Activated CD4-positive, alpha-beta memory T cell treated with anti-CD3 and anti-CD28 coated beads for 36 hours (primary cell): ENCODE results near the gene TMEM140. TPM values are rescaled to one million over a fixed set of nuclear protein-coding genes. Genes with fewer than 3 reads are reported as not detected.
A peak's percentile ranks its signal among the peaks of the same experiment; 100 is the strongest.

ENCODE experiments used
- CTCF ChIA-PET: fragments of 350-600 bp; sonication (Branson Sonifier 250); formaldehyde crosslinking; loops from one replicate; lab custom pipeline; 2021; ENCODE audit warnings: antibody characterized with exemption, inconsistent platforms; lab: Charles Lee
- POLR2A ChIA-PET: fragments of 350-600 bp; sonication (Branson Sonifier 250); formaldehyde crosslinking; loops from one replicate; lab custom pipeline; 2021; ENCODE audit warnings: antibody characterized with exemption; lab: Charles Lee
- DNase-seq: peaks from one replicate; pipeline ENCODE4 v3.0.0-alpha.2; 2020
- H3K27ac Mint-ChIP-seq: one replicate; pipeline ENCODE4 v1.8.0; 2021; ENCODE audit warnings: mixed read lengths
- H3K27me3 Mint-ChIP-seq: one replicate; pipeline ENCODE4 v1.8.0; 2021; ENCODE audit warnings: mixed read lengths
- H3K36me3 Mint-ChIP-seq: one replicate; pipeline ENCODE4 v1.8.0; 2021; ENCODE audit warnings: mixed read lengths
- H3K4me1 Mint-ChIP-seq: one replicate; pipeline ENCODE4 v1.8.0; 2021; ENCODE audit warnings: low read depth, mixed read lengths
- H3K4me3 Mint-ChIP-seq: one replicate; pipeline ENCODE4 v1.8.0; 2021; ENCODE audit warnings: mild to moderate bottlenecking, mixed read lengths
- H3K9me3 Mint-ChIP-seq: one replicate; pipeline ENCODE4 v1.8.0; 2021; ENCODE audit warnings: mixed read lengths
- intact Hi-C: fragments of 100-400 bp; cut with micrococcal nuclease; formaldehyde crosslinking; loops from one replicate; pipeline ENCODE4 v1.15.1; 2023
- total RNA-seq, 2 experiments: library from RNA; stranded (reverse); gene quantifications; one replicate each; pipeline ENCODE4 v1.2.3, GENCODE V29; 2021

The TMEM140 gene
- total RNA-seq, 2 experiments from 2014 or later = 8.6 to 10.0 TPM

DNA sequence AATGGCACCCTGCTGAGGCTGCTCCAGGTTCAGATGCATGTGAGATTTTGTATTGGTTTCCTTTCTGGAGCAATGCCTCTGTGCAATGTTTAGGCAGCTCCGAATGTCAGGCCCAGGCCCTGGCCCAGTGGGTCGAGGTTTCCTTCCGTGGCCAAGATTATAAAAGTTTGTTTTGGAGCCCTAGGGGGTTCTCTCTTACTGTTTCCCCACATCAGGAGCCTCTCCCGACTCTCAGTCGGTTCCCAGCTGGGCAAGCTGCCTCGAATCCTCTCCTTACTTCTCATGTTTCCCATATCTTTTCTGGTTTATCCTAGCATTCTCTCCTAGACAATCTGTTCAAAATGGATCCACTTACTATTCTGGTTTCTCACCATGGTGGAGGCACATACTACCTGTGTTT lies 11.0 kb downstream of the TMEM140 start:
- Mint-ChIP-seq H3K4me1 (peaks cover 37% of the 10 kb centered on the region), H3K27ac (peak overlapping the region; percentile 73)
- POLR2A ChIA-PET = interaction anchor here (0.6 to 2.2 kb wide), 5 partner anchors 9 to 513 kb away, joined by 3 to 11 read pairs (median 4); partner anchors contain the start of genes AGBL3, CYREN and TMEM140

GRCh38 chr7:135159359-135160085 lies 11.7 kb downstream of the TMEM140 start:
- Mint-ChIP-seq H3K27ac (peak overlapping the region; percentile 85), H3K4me3 (no peak overlapping the region)
- intact Hi-C loops = loop anchor here (1.0 to 10.0 kb wide), 4 partner anchors 10 to 845 kb away; partner anchors contain the start of genes SLC35B4 and TMEM140

More for the DNA sequence above, 11.0 kb downstream of the TMEM140 start:
- Mint-ChIP-seq H3K9me3 (peaks cover 45% of the 10 kb centered on the region), H3K36me3 (peaks cover 73% of the 10 kb centered on the region), H3K4me3 (no peak overlapping the region), H3K27me3 (no peaks in the 10 kb centered on the region)
- CTCF ChIA-PET = interaction anchor here (0.5 to 1.5 kb wide), 3 partner anchors 8 to 12 kb away, joined by 3 to 4 read pairs (median 4); partner anchors contain the start of gene CYREN
- intact Hi-C loops = no loop called here
- DNase-seq = no peak

GRCh38 chr7:135160098-135160857 lies 12.4 kb downstream of the TMEM140 start:
- DNase-seq = no peak
- Mint-ChIP-seq H3K36me3 (peaks cover 67% of the 10 kb centered on the region), H3K9me3 (peaks cover 31% of the 10 kb centered on the region), H3K27ac (peak overlapping the region; percentile 85), H3K4me3 (no peak overlapping the region), H3K4me1 (peaks cover 28% of the 10 kb centered on the region), H3K27me3 (no peaks in the 10 kb centered on the region)
- ChIA-PET CTCF (interaction anchor here (1.4 to 2.7 kb wide), 2 partner anchors 9 to 12 kb away, joined by 5 to 27 read pairs; partner anchors contain the start of genes CYREN and TMEM140), POLR2A (interaction anchor here (1.8 to 1.9 kb wide), 3 partner anchors 9 to 12 kb away, joined by 4 to 14 read pairs (median 7); partner anchors contain the start of genes CYREN and TMEM140)
- intact Hi-C loops = loop anchor here (1.0 to 10.0 kb wide), 4 partner anchors 9 to 845 kb away; partner anchors contain the start of genes SLC35B4 and TMEM140

More at GRCh38 chr7:135159359-135160085, 11.7 kb downstream of the TMEM140 start:
- H3K9me3 Mint-ChIP-seq = peaks cover 38% of the 10 kb centered on the region
- peaks cover 32% of the 10 kb centered on the region for H3K4me1 Mint-ChIP-seq
- peaks cover 70% of the 10 kb centered on the region for H3K36me3 Mint-ChIP-seq
- POLR2A ChIA-PET = interaction anchor here (1.3 to 2.2 kb wide), 4 partner anchors 10 to 11 kb away, joined by 4 to 11 read pairs (median 6); partner anchors contain the start of genes CYREN and TMEM140
- CTCF ChIA-PET = interaction anchor here (0.6 to 2.7 kb wide), 3 partner anchors 10 to 527 kb away, joined by 3 to 27 read pairs (median 5); partner anchors contain the start of genes CYREN and TMEM140
- no peaks in the 10 kb centered on the region for H3K27me3 Mint-ChIP-seq
- DNase-seq = no peak

- Mint-ChIP-seq H3K27me3 (no peaks in the 10 kb centered on the region), H3K27ac (peak overlapping the region; percentile 85), H3K4me3 (no peak overlapping the region), H3K9me3 (peaks cover 23% of the 10 kb centered on the region), H3K4me1 (peaks cover 28% of the 10 kb centered on the region), H3K36me3 (peaks cover 59% of the 10 kb centered on the region)
- no peak for DNase-seq
- ChIA-PET POLR2A (interaction anchor here (1.8 to 1.9 kb wide), 3 partner anchors 8 to 13 kb away, joined by 4 to 14 read pairs (median 7); partner anchors contain the start of genes CYREN and TMEM140), CTCF (interaction anchor here (1.4 to 2.7 kb wide), 2 partner anchors 9 to 13 kb away, joined by 5 to 27 read pairs; partner anchors contain the start of genes CYREN and TMEM140)
- intact Hi-C loops = loop anchor here (1.0 to 10.0 kb wide), 4 partner anchors 8 to 846 kb away; partner anchors contain the start of genes SLC35B4 and TMEM140
Measured at GRCh38 chr7:135160858-135161653, 13.2 kb downstream of the TMEM140 start.

- CTCF ChIA-PET = interaction anchor here (2.7 kb wide), 1 partner anchor 8 kb away, joined by 27 read pairs; the partner anchor contains the start of gene CYREN
- H3K9me3 Mint-ChIP-seq = peaks cover 17% of the 10 kb centered on the region
- peaks cover 28% of the 10 kb centered on the region for H3K4me1 Mint-ChIP-seq
- H3K27ac Mint-ChIP-seq = peak overlapping the region; percentile 85
- POLR2A ChIA-PET = interaction anchor here (1.9 kb wide), 1 partner anchor 14 kb away, joined by 14 read pairs; the partner anchor contains the start of gene TMEM140
- no peaks in the 10 kb centered on the region for H3K27me3 Mint-ChIP-seq
- DNase-seq = no peak
- intact Hi-C loops = loop anchor here (10.0 kb wide), 2 partner anchors 427 to 847 kb away; partner anchors contain the start of gene SLC35B4
- H3K4me3 Mint-ChIP-seq = no peak overlapping the region
- peaks cover 59% of the 10 kb centered on the region for H3K36me3 Mint-ChIP-seq
Measured at GRCh38 chr7:135161669-135162068, 13.8 kb downstream of the TMEM140 start.

- H3K27ac Mint-ChIP-seq = peak overlapping the region; percentile 85
- H3K4me1 Mint-ChIP-seq = peaks cover 34% of the 10 kb centered on the region
- H3K9me3 Mint-ChIP-seq = peaks cover 9% of the 10 kb centered on the region
- peaks cover 58% of the 10 kb centered on the region for H3K36me3 Mint-ChIP-seq
- no peak for DNase-seq
- intact Hi-C loops = loop anchor here (10.0 kb wide), 2 partner anchors 428 to 848 kb away; partner anchors contain the start of gene SLC35B4
- H3K4me3 Mint-ChIP-seq = no peak overlapping the region
- ChIA-PET POLR2A (interaction anchor here (0.7 kb wide), 1 partner anchor 15 kb away, joined by 3 read pairs; the partner anchor contains the start of gene TMEM140), CTCF (interaction anchor here (0.6 to 2.7 kb wide), 3 partner anchors 7 to 176 kb away, joined by 3 to 27 read pairs (median 4); partner anchors contain the start of genes AGBL3 and CYREN)
- no peaks in the 10 kb centered on the region for H3K27me3 Mint-ChIP-seq
Measured at GRCh38 chr7:135162382-135163001, 14.6 kb downstream of the TMEM140 start.

DNA sequence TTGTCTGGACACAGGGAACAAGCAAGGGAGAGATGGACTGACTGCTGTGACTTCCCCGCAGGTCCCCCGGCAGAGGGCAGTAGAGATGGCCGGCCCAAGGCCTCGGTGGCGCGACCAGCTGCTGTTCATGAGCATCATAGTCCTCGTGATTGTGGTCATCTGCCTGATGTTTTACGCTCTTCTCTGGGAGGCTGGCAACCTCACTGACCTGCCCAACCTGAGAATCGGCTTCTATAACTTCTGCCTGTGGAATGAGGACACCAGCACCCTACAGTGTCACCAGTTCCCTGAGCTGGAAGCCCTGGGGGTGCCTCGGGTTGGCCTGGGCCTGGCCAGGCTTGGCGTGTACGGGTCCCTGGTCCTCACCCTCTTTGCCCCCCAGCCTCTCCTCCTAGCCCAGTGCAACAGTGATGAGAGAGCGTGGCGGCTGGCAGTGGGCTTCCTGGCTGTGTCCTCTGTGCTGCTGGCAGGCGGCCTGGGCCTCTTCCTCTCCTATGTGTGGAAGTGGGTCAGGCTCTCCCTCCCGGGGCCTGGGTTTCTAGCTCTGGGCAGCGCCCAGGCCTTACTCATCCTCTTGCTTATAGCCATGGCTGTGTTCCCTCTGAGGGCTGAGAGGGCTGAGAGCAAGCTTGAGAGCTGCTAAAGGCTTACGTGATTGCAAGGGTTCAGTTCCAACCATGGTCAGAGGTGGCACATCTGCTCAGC lies 16.6 kb downstream of the TMEM140 start:
- no peak overlapping the region for H3K4me3 Mint-ChIP-seq
- CTCF ChIA-PET = interaction anchor here (1.6 to 2.3 kb wide), 2 partner anchors 16 to 179 kb away, joined by 4 to 5 read pairs; partner anchors contain the start of genes AGBL3 and TMEM140
- H3K4me1 Mint-ChIP-seq = peaks cover 49% of the 10 kb centered on the region
- intact Hi-C loops = loop anchor here (5.0 to 10.0 kb wide), 3 partner anchors 430 to 850 kb away; partner anchors contain the start of gene SLC35B4
- no peak for DNase-seq
- POLR2A ChIA-PET = interaction anchor here (2.1 kb wide), 1 partner anchor 17 kb away, joined by 12 read pairs; the partner anchor contains the start of gene TMEM140
- peaks cover 9% of the 10 kb centered on the region for H3K9me3 Mint-ChIP-seq
- peaks cover 71% of the 10 kb centered on the region for H3K36me3 Mint-ChIP-seq
- no peaks in the 10 kb centered on the region for H3K27me3 Mint-ChIP-seq
- peak overlapping the region; percentile 71 for H3K27ac Mint-ChIP-seq

GRCh38 chr7:135165862-135166261 lies 18.0 kb downstream of the TMEM140 start:
- Mint-ChIP-seq H3K4me1 (peaks cover 41% of the 10 kb centered on the region), H3K27ac (peak overlapping the region; percentile 58)
- POLR2A ChIA-PET = interaction anchor here (2.1 kb wide), 1 partner anchor 19 kb away, joined by 12 read pairs; the partner anchor contains the start of gene TMEM140

GRCh38 chr7:135166338-135166990 lies 18.6 kb downstream of the TMEM140 start:
- Mint-ChIP-seq H3K27me3 (no peaks in the 10 kb centered on the region), H3K36me3 (peaks cover 60% of the 10 kb centered on the region), H3K4me1 (peaks cover 39% of the 10 kb centered on the region), H3K9me3 (peaks cover 9% of the 10 kb centered on the region), H3K4me3 (no peak overlapping the region), H3K27ac (peak overlapping the region; percentile 58)
- ChIA-PET POLR2A (interaction anchor here (0.5 to 2.1 kb wide), 3 partner anchors 19 to 180 kb away, joined by 3 to 12 read pairs (median 4); partner anchors contain the start of genes AGBL3 and TMEM140), CTCF (interaction anchor here (0.5 to 2.3 kb wide), 2 partner anchors 18 to 47 kb away, joined by 3 to 5 read pairs; partner anchors contain the start of gene TMEM140)
- no peak for DNase-seq
- intact Hi-C loops = loop anchor here (5.0 to 10.0 kb wide), 3 partner anchors 432 to 852 kb away; partner anchors contain the start of gene SLC35B4

More at GRCh38 chr7:135165862-135166261, 18.0 kb downstream of the TMEM140 start:
- Mint-ChIP-seq H3K4me3 (no peak overlapping the region), H3K36me3 (peaks cover 66% of the 10 kb centered on the region), H3K9me3 (peaks cover 9% of the 10 kb centered on the region), H3K27me3 (no peaks in the 10 kb centered on the region)
- intact Hi-C loops = loop anchor here (5.0 to 10.0 kb wide), 3 partner anchors 431 to 851 kb away; partner anchors contain the start of gene SLC35B4
- DNase-seq = no peak
- CTCF ChIA-PET = interaction anchor here (2.3 kb wide), 1 partner anchor 18 kb away, joined by 5 read pairs; the partner anchor contains the start of gene TMEM140
